Kidney (tissue), 14 donors: ENCODE data around the gene HTRA3. TPM values are rescaled to one million over a fixed set of nuclear protein-coding genes. Genes with fewer than 3 reads are reported as not detected.

ENCODE experiments used
- DNase-seq, 5 donors: peaks; one replicate each; pipeline ENCODE4 v3.0.0-alpha.2; 2013 to 2020
- FAIRE-seq: peaks from 2 replicates; lab custom pipeline; 2012; peaks lifted over from hg19 to GRCh38; lab: Jason Lieb, UNC
- H3K27ac ChIP-seq, 2 donors: one replicate each; pipeline ENCODE4 v1.7.0; 2013; ENCODE audit warnings: low read depth in 2 of 2, low read length in 2 of 2, inconsistent platforms in 1 of 2
- H3K27me3 ChIP-seq: one replicate; pipeline ENCODE4 v1.7.1; 2013; ENCODE audit warnings: low read length, inconsistent platforms; ENCODE audit not compliant: control insufficient read depth, insufficient read depth
- H3K36me3 ChIP-seq, 3 donors: one replicate each; pipeline versions ENCODE4 v1.7.0 to v1.7.1; 2013; ENCODE audit warnings: low read length in 3 of 3, control low read depth in 1 of 3, inconsistent platforms in 1 of 3; ENCODE audit not compliant: insufficient read depth in 3 of 3, control insufficient read depth in 2 of 3
- H3K4me1 ChIP-seq, 3 donors: one replicate each; pipeline versions ENCODE4 v1.7.0 to v1.7.1; 2013; ENCODE audit warnings: low read length in 3 of 3, inconsistent platforms in 1 of 3, low read depth in 1 of 3; ENCODE audit not compliant: control insufficient read depth in 2 of 3, insufficient read depth in 2 of 3
- H3K4me3 ChIP-seq, 3 donors: one replicate each; pipeline versions ENCODE4 v1.7.0 to v1.8.1; 2013; ENCODE audit warnings: low read length in 3 of 3, control low read depth in 1 of 3, inconsistent platforms in 1 of 3
- H3K9ac ChIP-seq, 3 donors: one replicate each; pipeline versions ENCODE4 v1.7.0 to v1.7.1; 2013; ENCODE audit warnings: low read length in 3 of 3, control low read depth in 1 of 3, inconsistent platforms in 1 of 3
- H3K9me3 ChIP-seq, 3 donors: one replicate each; pipeline versions ENCODE4 v1.7.0 to v1.7.1; 2013; ENCODE audit warnings: low read length in 3 of 3, control low read depth in 1 of 3, inconsistent platforms in 1 of 3; ENCODE audit not compliant: control insufficient read depth in 2 of 3, insufficient read depth in 1 of 3
- CTCF ChIP-seq: IDR thresholded peaks from 3 replicates; pipeline ENCODE4 v1.5.1; 2012; ENCODE audit warnings: mild to moderate bottlenecking, moderate library complexity, borderline replicate concordance; ENCODE audit not compliant: insufficient read depth; ENCODE audit errors: extremely low read depth
- intact Hi-C: fragments of 100-400 bp; cut with DNase I; formaldehyde crosslinking; loops from one replicate; pipeline ENCODE4 v1.11.1; 2022
- polyA plus RNA-seq: library from polyadenylated mRNA; stranded (reverse); fragments of 350-450 nt; fragmentation: Illumina TruSeq; extraction: RNeasy Lipid Tissue Mini Kit (QIAGEN cat#74804); gene quantifications from one replicate; pipeline ENCODE4 v1.2.3, GENCODE V29; 2014; ENCODE audit warnings: low read depth, low replicate concordance; ENCODE audit not compliant: insufficient read depth
- total RNA-seq: library from RNA; stranded (reverse); fragmentation: NEBNext Ultra II Directional; extraction: Animal tissue kit (Norgen Biotek cat#: 25700); gene quantifications from one replicate; pipeline ENCODE4 v1.2.1, GENCODE V29; 2021
- donor health status: control.
- donor health status: control.
- donor health status: control.
- donor health status: control.
- donor health status: control.
- donor health status: DM: yes; HTN: yes; CAD: no.
- donor health status: Normal renal cell carcinoma (clear cell type).

HTRA3 gene
- total and polyA plus RNA-seq, 2 donors from 2014 or later: 1.7 to 6.5 TPM

- no peak overlapping the region for H3K4me3 ChIP-seq
- H3K36me3 ChIP-seq: no peaks in the 10 kb centered on the region
- intact Hi-C loops: no loop called here
- peak in 1 of 5 donors; percentile 52 for DNase-seq
- no peaks in the 10 kb centered on the region for H3K9me3 ChIP-seq
- no peak overlapping the region for H3K9ac ChIP-seq
- H3K27me3 ChIP-seq: no peaks in the 10 kb centered on the region
- FAIRE-seq: no peak
- H3K4me1 ChIP-seq: peaks cover 0 to 5% (median 4%) of the 10 kb centered on the region in 3 donors
- no peak overlapping the region for H3K27ac ChIP-seq
- no peak for TF ChIP-seq CTCF
Measured at GRCh38 chr4:8250227-8250626, 19.3 kb upstream of the HTRA3 start.

GRCh38 chr4:8250637-8251036 is 18.9 kb upstream of the HTRA3 start:
- FAIRE-seq (no peak), DNase-seq (no peak)
- H3K4me3 ChIP-seq: no peak overlapping the region
- no peak for TF ChIP-seq CTCF
- no peak overlapping the region for H3K27ac ChIP-seq
- H3K9ac ChIP-seq: no peak overlapping the region
- no peaks in the 10 kb centered on the region for H3K9me3 ChIP-seq
- intact Hi-C loops: no loop called here
- no peaks in the 10 kb centered on the region for H3K36me3 ChIP-seq
- peaks cover 0 to 5% (median 4%) of the 10 kb centered on the region in 3 donors for H3K4me1 ChIP-seq
- no peaks in the 10 kb centered on the region for H3K27me3 ChIP-seq

DNA sequence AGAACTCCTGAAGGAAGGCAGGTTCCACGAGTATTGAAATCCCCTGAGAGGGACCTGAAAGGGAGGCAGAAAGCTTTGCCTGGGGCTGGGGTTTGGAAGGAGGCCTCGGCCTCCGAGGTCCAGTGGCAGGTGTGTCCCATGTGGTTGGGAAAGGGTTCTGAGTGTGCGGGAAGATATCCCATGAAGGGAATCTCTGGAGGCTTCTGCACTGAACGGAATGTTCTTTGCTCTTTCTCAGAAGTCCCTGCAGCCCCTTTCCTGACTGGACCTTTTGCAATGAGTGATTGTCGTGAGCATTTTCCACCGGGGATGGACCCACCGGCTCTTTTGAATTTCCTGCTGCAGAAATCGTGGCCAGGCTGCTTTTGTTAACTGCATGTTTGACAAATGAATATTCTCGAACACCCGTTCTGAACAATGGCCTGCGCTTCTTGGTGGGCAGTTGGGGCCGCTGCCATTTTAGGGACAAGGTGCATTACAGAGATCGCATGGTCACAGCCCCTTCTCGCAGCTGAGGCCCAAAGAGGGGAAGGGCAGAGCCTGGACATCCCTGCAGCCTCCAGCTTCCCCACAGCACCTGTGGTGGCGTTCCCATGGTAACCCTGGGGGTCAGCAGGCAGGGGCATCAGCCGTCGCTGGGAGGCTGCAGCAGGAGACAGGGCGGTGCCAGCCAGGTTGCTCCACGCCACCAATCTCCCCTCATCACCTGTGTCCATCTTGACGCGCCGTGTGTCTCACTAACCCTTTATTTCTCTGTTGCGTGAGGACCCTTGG is 18.3 kb upstream of the HTRA3 start:
- Histone ChIP-seq H3K36me3 (no peaks in the 10 kb centered on the region), H3K27ac (no peak overlapping the region), H3K4me1 (peaks cover 0 to 5% (median 4%) of the 10 kb centered on the region in 3 donors), H3K27me3 (no peaks in the 10 kb centered on the region), H3K9ac (no peak overlapping the region), H3K9me3 (no peaks in the 10 kb centered on the region), H3K4me3 (no peak overlapping the region)
- DNase-seq (peak in 3 of 5 donors; percentile 20 to 48 (median 41)), FAIRE-seq (no peak)
- intact Hi-C loops: no loop called here
- TF ChIP-seq CTCF: no peak
